SK-MEL-5 (cell line): ENCODE data around the gene NDUFAF8. TPM values are rescaled to one million over a fixed set of nuclear protein-coding genes. Genes with fewer than 3 reads are reported as not detected.
A peak's percentile ranks its signal among the peaks of the same experiment; 100 is the strongest.

Source experiments
- DNase-seq: peaks from one replicate; pipeline ENCODE4 v3.0.0-alpha.2; 2016; ENCODE audit warnings: low read depth, low spot score
- in situ Hi-C: cut with HindIII; loops from 2 replicates; pipeline ENCODE4 v1.10.0; 2016; ENCODE audit warnings: low sequenced_read_pairs, high pct_unique_total_duplicates, low pct_unique_long_range_greater_than_20kb
- total RNA-seq: library from RNA; depleted of rRNA; stranded (reverse); fragments of >200 nt; shearing (Covaris generic); gene quantifications from 2 replicates; pipeline ENCODE4 v1.2.3, GENCODE V29; 2014

NDUFAF8 gene
- total RNA-seq, 1 experiment from 2014 or later = 174 TPM

DNA sequence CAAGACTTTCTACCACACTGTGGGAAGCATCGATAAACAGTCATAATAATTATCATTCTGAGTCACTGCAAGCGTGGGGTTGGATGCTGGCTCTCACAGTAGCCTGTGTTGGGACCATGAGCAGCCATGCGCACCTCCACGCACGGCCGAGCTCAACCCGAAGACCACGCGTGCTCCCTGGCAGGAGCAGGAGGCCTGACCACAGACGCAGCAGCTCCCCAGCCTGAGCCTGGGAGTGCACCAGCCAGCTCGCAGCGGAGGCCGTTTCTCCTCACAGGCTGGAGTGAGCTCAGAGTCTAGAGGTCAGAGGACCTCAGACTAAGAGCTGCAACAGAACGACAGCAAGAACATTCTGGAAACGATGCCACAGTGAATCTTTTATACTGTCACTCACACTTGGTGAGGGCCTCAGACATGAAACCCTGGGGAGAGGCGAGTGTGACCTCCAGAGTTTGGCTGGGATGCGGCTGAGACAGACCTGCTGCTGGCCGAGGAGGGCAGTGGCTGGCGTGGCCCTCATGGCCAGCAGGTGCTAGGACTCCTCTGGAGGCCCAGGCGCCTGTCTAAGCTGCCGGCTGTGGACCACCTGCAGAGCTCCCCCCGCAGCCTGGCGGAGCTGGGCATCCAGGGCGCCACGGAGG lies 6.0 kb downstream of the NDUFAF8 start:
- in situ Hi-C loops = no loop called here
- no peak for DNase-seq

DNA sequence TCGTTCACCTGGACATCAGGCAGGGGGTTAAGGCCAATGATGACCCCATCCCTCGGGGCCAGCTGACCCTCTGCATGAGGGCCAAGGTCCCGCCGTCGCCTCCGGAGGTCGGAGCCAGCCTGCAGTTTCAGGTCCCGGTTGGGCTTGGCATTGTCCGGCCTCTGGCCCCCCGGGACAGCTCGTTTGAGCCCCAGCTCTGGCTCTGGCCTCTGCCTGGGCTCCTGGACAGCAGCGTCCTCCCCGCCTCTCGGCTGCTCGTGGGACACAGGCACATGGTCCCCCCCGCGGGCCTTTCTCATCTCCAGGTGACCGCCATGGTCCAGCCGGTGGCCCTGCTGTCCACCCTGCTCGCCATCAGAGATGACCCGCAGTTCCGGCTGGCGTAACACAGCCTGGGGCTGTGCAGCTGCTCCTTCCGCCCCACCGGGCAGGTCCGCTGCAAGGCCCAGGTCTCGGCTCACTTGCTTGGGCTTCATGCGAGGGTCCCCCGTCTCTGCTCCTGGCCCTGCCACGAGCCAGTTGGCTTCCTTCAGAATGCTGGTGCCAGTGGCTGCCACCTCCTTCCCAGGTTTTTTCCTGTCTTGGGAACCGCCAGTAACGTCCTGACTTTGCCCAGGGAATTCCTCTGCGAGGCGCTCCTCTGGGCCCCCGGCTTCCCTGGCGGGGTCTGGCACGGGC lies 6.7 kb downstream of the NDUFAF8 start:
- no peak for DNase-seq
- in situ Hi-C loops = no loop called here

DNA sequence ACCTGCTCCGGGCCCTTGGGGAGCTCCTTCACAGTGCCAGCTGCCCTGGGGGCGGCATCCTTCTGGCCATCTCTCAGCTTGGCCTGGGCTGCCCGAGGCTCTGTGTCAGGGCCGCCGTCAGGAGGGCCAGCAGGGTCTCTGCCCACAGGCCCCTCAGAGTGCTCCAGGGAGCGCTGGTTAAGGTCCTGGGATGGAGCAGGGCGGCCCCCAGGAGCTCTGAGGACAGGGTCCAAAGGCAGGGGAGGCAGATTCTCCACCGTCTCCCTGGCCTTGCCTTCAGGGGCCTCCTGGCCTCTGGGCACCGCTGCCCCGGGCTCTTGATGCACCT lies 7.2 kb downstream of the NDUFAF8 start:
- no peak for DNase-seq
- in situ Hi-C loops = no loop called here

DNA sequence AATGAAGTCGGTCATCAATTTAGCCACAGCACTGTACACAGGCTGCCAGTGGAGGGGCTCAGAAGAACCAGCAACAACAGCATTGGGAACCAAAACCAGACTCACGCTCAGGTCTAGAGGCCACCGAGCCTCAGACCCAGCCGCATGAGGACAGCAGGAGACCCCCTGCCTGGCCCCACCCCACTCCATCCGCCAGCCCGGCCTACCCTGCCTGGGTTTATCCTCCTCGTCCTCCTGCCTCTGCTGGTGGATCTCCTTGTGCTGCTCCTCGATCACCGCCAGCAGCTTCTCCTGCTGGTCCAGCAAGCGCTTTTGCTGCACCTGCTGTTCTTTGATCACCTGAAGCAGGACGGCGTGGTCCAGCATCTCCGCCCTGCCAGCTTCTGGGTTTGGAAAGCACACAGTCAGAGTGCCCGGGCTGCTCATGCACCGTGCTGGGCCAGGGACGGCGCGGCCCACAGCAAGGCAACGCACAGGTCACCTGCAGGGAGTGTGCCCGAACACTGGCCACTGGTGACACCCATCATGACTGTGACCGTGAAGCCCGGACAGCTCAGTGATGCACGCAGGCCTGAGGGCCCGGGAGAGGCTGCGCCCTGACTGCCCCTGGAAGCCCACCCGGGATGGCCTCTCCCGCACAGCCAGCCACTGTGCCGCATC lies 7.7 kb downstream of the NDUFAF8 start:
- DNase-seq = no peak
- in situ Hi-C loops = no loop called here

DNA sequence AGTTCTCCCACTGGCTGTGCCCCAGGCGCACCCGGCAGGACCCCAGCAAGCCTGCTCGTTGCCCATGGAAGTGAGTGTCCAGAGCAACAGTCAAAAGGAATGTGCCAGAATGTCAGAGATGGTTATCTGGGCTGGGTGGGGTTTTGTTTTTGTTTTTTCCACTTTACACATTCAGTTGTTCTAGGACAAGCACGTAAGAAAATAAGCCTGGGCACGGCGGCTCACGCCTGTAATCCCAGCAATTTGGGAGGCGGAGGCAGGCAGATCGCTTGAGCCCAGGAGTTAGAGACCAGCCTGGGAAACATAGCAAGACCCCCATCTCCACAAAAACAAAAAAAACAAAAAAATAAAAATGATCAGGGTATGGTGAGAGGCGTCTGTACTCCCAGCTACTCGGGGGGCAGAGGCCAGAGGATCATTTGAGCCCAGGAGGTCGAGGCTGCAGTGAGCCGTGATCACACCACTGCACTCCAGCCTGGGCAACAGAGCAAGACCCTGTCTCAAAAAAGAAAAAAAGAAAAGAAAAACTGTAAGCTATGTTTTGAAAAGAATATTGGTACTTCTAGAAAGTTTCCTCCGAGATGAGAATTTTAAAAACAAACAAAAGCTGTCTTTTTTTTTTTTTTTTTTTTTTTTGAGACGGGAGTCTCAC lies 8.3 kb downstream of the NDUFAF8 start:
- no peak for DNase-seq
- in situ Hi-C loops = no loop called here

DNA sequence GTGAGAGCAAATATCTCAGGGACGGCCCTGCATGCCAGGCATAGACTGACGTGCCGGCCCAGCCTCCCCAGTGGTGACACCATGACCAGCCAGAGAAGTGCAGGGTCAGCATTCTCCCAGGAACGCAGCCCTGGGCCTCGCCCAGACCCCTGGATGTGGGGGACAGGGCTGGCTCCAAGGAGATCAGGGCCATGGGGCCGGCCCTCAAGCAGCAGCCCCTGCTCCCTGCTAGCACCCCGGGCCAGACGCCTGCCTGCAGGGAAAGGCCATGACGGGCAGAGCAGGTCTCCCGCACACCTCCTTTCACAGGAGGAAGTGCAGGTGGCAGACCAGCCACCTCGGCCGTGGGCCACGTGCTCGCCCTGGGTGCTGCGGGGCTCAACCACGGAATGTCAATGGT lies 9.5 kb downstream of the NDUFAF8 start:
- no peak for DNase-seq
- in situ Hi-C loops = no loop called here

DNA sequence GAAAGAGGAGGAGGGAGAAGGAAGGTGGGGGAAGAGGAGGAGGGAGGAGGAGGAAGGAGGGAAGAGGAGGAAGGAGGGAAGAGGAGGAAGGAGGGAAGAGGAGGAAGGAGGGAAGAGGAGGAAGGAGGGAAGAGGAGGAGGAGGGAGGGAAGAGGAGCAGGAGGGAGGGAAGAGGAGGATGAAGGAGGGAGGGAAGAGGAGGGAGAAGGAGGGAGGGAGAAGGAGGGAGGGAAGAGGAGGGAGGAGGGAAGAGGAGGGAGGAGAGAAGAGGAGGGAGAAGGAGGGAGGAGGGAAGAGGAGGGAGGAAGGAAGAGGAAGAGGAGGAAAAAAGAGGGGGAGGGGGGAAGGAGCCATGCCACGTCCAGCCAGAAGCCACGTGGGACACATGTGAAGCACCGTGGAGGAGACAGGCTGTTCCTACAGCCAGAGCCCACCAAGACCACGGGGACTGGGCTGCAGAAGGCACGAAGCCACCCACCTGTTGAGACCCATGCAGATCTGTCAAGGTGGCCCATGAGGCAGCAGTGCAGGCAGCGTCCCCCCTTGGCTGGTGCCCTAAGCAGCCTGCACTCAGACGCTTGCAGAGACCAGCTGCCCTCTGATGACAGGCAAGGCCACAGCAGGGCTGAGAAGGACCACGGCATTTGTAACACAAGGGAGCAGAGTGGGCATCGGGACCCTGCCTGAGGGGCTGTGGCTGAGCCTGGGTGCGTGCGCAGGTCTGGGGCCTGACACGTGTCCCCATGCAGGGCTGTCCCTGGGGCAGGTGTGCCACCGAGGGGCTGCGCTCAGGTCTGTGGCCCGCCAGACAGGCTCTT lies 10.3 kb downstream of the NDUFAF8 start:
- DNase-seq = no peak
- in situ Hi-C loops = no loop called here

DNA sequence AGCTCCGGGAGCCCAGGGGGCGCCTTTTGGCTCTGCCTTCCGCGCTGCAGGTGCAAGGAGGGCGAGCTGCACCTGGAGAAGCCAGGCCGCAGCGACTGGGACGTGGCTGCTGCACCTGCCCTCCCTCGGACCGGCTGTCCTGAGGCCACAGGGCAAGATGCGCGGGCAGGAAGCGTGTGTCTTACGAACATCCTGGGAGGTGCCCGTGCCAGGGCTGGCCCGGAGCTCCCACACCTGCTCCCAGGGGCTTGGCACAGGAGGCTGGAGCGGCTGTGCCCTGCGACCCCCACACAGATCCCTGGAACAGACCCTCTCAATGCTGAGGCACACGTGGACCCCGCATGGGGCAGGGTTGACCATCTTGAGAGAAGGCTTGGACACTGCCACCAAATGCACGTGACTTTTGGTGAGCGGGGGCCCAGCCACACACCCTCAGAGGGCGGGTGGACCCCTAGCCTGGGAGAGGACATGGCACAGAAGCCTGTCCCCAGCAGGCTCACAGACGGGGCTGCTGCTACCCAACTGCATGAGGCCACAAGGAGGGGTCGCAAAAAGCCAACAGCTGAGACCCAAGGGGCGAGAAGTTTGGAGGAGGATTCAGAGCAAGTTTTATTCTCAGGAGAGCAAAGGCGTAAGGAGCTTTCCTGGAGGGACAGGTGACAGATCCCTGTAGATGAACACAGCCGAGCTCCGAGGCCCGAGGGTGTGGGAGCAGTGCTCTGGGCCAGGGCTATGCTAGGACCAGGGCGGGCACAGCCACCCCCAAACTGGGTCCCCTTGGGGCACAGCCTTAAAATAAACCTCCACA lies 11.4 kb downstream of the NDUFAF8 start:
- in situ Hi-C loops = no loop called here
- DNase-seq = no peak

DNA sequence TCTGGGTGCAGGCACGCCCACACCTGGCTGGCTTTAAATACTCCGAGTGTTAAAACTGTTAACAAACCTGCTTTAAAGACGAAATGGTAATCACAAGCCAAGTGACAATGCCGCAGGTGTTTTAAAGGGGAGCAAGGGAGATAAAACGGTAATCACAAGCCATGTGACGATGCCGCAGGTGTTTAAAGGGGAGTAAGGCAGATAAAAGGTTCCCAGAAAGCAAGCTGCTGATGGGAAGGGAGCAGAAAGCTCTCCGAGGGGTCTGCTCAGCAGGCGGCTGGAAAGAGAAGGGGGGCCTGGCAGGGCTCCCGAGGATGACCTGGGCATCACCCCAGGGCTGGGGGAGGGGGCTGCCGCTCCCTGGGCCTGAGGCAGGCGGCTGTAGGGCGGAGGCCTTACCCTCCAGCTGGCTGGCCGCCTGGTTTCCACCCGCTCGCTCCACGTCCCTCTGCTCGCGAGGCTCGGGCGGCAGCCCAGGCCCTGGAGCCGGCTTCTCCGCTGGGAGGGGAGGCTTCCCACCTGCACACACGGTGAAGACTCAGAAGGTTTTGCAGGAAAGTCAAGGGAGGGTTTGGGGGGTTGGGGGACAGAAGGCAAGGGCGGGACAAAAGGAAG lies 12.1 kb downstream of the NDUFAF8 start:
- in situ Hi-C loops = no loop called here
- DNase-seq = no peak

DNA sequence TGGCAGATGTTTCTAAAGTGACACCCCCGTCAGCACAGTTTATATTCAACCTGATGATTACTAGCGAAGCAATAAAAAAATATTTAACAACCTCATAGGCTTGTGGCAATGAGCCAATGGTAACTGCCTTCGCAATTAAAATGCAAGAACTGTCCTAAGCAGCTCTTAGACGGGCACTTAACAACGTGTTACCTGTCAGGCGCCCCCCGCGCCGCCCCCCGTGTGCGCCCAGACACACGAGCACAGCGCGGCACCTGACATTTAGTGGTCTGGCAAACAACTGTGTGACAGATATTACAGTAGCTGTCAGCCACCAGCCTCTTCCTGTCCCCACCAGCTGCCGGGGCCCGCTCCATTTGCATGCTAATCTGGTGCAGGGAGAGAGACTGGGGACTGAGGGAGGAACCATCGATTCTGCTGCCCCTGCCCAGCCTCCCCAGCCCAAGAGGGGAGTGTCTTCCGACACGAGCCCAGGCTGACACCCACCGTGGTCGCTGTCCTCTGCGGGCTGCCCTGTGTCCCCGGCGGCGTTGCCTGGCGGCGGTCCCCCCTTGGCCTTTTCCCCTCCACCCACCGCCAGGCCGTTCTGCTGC lies 12.7 kb downstream of the NDUFAF8 start:
- no peak for DNase-seq
- in situ Hi-C loops = no loop called here

DNA sequence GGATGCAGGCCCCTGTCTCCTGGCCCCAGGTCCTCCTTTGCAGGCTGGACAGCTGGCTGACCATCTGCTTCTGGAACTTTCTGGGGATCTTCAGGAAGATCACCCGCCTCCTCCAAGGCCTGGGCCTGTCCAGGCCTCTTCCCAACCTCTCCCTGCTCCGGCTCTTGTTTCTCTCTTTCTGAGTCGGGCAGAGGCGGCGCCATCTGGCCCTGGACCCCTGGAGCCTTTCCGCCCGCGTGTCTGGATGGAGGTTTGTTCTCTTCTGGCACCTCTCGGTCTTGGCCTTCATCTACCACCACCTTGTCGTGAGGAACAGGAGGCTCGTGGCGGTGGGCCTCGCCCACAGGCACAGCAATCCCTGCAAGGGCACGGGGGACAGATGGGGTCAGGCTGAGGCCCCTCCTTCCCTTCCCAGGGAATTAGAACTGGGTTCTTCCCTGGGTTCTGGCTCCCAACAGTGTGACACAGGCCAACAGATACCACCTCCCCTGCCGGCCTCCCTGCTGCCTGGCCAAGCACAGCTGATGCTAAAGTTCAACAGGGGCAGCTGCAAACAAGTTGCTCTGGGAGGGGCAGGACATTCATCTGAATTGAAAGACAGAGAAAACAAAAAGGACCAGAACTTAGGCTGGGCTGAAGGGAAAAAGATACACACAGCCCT lies 13.3 kb downstream of the NDUFAF8 start:
- in situ Hi-C loops = no loop called here
- no peak for DNase-seq

DNA sequence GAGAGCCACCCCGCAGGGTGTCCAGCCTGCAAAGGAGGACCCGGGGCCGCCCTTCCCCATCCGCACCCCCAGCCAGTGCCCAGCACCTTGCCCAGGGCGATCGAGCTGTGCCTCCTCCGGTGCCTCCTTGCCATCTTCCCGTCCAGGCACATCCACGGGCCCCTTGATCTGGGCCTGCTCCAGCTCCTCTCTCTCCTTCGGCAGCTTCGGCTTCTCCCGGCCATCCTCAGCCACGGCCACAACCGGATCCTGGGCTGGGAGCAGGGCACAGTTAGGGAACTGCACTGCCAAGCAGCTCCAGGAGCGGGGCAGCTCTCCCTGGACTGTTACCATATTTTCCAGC lies 13.8 kb downstream of the NDUFAF8 start:
- in situ Hi-C loops = no loop called here
- no peak for DNase-seq

DNA sequence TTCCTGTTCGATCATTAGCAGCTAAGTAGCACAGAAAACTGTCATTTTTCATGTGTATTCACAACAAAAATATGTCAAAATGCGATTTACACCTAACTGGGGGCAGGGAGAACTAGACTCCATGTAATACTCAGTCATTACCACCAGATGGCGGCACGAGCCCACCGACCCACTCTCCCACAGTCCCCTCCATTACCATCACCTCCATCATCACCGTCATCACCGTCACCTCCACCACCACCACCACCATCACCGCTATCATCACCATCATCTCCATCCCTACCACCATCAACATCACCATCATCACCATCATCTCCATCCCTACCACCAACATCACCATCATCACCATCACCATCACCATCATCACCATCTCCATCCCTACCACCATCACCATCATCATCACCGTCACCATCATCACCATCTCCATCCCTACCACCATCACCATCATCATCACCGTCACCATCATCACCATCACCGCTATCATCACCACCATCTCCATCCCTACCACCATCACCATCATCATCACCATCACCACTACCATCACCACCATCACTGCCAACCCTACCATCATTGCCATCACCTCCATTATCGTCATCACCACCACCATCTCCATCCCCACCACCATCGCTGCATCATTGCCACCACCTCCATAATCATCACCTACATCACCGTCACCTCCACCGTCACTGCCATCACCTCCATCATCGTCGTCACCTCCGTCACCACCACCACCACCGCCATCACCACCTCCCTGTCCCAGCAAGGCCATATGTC lies 14.4 kb downstream of the NDUFAF8 start:
- in situ Hi-C loops = no loop called here
- peak; percentile 75 for DNase-seq

DNA sequence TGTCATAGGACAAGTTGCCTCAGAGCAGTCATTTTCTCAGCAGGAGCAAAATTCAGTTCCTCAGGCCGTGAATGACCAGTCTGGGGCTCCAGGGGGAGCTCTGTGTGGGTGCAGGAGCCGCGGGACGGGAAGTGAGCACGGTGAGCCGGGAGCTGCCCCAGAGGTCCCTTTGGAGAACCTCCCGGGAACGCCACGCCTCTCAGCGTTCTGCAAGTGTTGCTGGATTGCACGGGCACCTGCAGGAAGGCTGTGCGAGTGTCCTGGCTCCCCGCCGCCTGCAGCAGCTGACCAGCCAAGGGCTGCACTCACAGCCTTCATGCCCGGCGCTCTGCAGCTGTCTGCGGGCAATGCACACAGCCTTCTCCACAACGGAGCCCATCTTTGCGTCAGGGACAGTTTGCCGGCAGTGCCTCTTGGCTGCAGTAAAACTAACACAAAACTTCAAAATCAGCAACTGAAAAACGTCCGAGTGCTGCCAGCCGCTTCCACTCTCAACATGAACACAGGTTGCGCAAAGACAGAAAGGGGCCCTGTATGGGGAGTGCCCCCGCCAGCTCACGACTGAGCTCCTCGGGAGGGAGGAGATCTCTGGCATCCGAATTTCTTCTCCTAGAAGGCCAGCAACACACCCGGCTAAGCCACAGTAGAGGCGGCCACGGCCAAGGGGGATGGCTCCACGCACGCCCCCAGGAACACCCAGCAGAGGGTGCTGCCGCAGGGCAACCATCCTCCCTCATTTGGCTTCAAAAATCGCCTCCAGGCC lies 16.0 kb downstream of the NDUFAF8 start:
- in situ Hi-C loops = no loop called here
- peak; percentile 72 for DNase-seq

DNA sequence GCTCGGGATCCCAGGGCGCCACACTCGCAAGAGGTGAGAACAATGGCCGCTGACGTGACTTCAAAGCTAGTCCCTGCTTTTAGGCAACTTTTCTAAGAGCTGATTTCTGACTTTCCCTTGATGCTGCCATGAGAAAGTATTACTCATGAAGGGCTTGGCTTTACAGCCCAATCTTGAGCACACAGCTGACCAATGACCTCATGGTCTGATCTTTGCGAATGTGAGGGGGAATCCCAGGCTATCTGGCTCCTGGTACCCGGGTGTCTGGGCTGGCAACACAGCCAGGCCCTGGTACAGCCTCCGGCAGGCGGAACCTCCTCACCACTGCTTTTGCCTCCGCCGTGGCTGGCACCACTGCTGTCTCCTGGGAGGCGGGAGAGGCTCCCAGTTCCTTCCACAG lies 17.5 kb downstream of the NDUFAF8 start:
- no peak for DNase-seq
- in situ Hi-C loops = no loop called here
